Fibroblast of skin of back (primary cell): ENCODE results near the gene ZBP1. TPM values are rescaled to one million over a fixed set of nuclear protein-coding genes. Genes with fewer than 3 reads are reported as not detected.

Experiments
- DNase-seq: peaks from one replicate; pipeline ENCODE4 v3.0.0-alpha.2; 2013
- polyA plus RNA-seq, 2 experiments: library from polyadenylated mRNA; unstranded; fragments of 120-200 nt; gene quantifications; one replicate each; pipeline ENCODE4 v1.2.1, GENCODE V29; 2013; ENCODE audit not compliant: insufficient read length in 2 of 2

Gene ZBP1
- polyA plus RNA-seq (2013, experiment 1 of 2; ENCODE audit: insufficient read length) = not detected
- not detected for polyA plus RNA-seq (2013, experiment 2 of 2; ENCODE audit: insufficient read length)

GRCh38 chr20:57620274-57620990, at the start of gene ZBP1:
TSS of gene ZBP1 (minus strand) at chr20:57620426. CDS start at chr20:57620295, 131 bp downstream.
- DNase-seq = no peak

GRCh38 chr20:57669632-57670031, 49.4 kb upstream of the ZBP1 start:
- DNase-seq = no peak

GRCh38 chr20:57667924-57668782, 47.9 kb upstream of the ZBP1 start:
- DNase-seq = no peak

- DNase-seq = no peak
Measured at GRCh38 chr20:57667388-57667787, 47.2 kb upstream of the ZBP1 start.

- DNase-seq = no peak
Measured at GRCh38 chr20:57666834-57667157, 46.6 kb upstream of the ZBP1 start.

GRCh38 chr20:57666106-57666833, 46.0 kb upstream of the ZBP1 start:
- DNase-seq = no peak

- no peak for DNase-seq
Measured at GRCh38 chr20:57665589-57665971, 45.4 kb upstream of the ZBP1 start.

- no peak for DNase-seq
Measured at GRCh38 chr20:57664924-57665588, 44.8 kb upstream of the ZBP1 start.

- DNase-seq = no peak
Measured at GRCh38 chr20:57664476-57664875, 44.2 kb upstream of the ZBP1 start.

- DNase-seq = no peak
Measured at GRCh38 chr20:57663681-57664451, 43.6 kb upstream of the ZBP1 start.

GRCh38 chr20:57663241-57663640, 43.0 kb upstream of the ZBP1 start:
- no peak for DNase-seq

GRCh38 chr20:57662456-57663240, 42.4 kb upstream of the ZBP1 start:
- DNase-seq = no peak

- DNase-seq = no peak
Measured at GRCh38 chr20:57661746-57662455, 41.7 kb upstream of the ZBP1 start.

- no peak for DNase-seq
Measured at GRCh38 chr20:57660922-57661745, 40.9 kb upstream of the ZBP1 start.

- DNase-seq = no peak
Measured at GRCh38 chr20:57660181-57660921, 40.1 kb upstream of the ZBP1 start.

- no peak for DNase-seq
Measured at GRCh38 chr20:57659517-57660180, 39.4 kb upstream of the ZBP1 start.

GRCh38 chr20:57658833-57659516, 38.7 kb upstream of the ZBP1 start:
- DNase-seq = no peak
